ENCODE measurements around the gene STK11.

GRCh38 chr19:1275976-1276627 lies 70.5 kb downstream of the STK11 start:
- TF ChIP-seq POLR2A (IDR thresholded peaks at IDR 0.05) = no peak
- TF ChIP-seq, protein P1, sequence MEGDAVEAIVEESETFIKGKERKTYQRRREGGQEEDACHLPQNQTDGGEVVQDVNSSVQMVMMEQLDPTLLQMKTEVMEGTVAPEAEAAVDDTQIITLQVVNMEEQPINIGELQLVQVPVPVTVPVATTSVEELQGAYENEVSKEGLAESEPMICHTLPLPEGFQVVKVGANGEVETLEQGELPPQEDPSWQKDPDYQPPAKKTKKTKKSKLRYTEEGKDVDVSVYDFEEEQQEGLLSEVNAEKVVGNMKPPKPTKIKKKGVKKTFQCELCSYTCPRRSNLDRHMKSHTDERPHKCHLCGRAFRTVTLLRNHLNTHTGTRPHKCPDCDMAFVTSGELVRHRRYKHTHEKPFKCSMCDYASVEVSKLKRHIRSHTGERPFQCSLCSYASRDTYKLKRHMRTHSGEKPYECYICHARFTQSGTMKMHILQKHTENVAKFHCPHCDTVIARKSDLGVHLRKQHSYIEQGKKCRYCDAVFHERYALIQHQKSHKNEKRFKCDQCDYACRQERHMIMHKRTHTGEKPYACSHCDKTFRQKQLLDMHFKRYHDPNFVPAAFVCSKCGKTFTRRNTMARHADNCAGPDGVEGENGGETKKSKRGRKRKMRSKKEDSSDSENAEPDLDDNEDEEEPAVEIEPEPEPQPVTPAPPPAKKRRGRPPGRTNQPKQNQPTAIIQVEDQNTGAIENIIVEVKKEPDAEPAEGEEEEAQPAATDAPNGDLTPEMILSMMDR (IDR thresholded peaks at IDR 0.05) = no peak
